Activated CD8-positive, alpha-beta T cell treated with anti-CD3 and anti-CD28 coated beads for 36 hours (primary cell): ENCODE results near the gene ATP10A. TPM values are rescaled to one million over a fixed set of nuclear protein-coding genes. Genes with fewer than 3 reads are reported as not detected.

ENCODE experiments used
- ATAC-seq: fragments of 200-7000 bp; cut with Tn5 transposase; one replicate; pipeline ENCODE4 v1.10.0; 2021; ENCODE audit warnings: mild to moderate bottlenecking, moderate library complexity
- CTCF ChIA-PET: fragments of 350-600 bp; sonication (Branson Sonifier 250); formaldehyde crosslinking; loops from one replicate; lab custom pipeline; 2021; ENCODE audit warnings: antibody characterized with exemption; lab: Charles Lee
- POLR2A ChIA-PET: fragments of 350-600 bp; sonication (Branson Sonifier 250); formaldehyde crosslinking; loops from one replicate; lab custom pipeline; 2021; ENCODE audit warnings: antibody characterized with exemption; lab: Charles Lee
- DNase-seq: peaks from one replicate; pipeline ENCODE4 v3.0.0-alpha.2; 2020
- H3K27ac Mint-ChIP-seq: one replicate; pipeline ENCODE4 v1.8.0; 2021; ENCODE audit warnings: mild to moderate bottlenecking, mixed read lengths
- H3K27me3 Mint-ChIP-seq: one replicate; pipeline ENCODE4 v1.8.0; 2021; ENCODE audit warnings: mixed read lengths
- H3K36me3 Mint-ChIP-seq: one replicate; pipeline ENCODE4 v1.8.0; 2021; ENCODE audit warnings: low read depth, mixed read lengths
- H3K4me1 Mint-ChIP-seq: one replicate; pipeline ENCODE4 v1.8.0; 2021; ENCODE audit warnings: low read depth, mixed read lengths
- H3K4me3 Mint-ChIP-seq: one replicate; pipeline ENCODE4 v1.8.0; 2021; ENCODE audit warnings: mild to moderate bottlenecking, moderate library complexity, mixed read lengths
- H3K9me3 Mint-ChIP-seq: one replicate; pipeline ENCODE4 v1.8.0; 2021; ENCODE audit warnings: mixed read lengths
- CTCF ChIP-seq: fragments of 200-600 bp; IDR thresholded peaks from one replicate; pipeline ENCODE4 v1.8.0; 2022; ENCODE audit warnings: antibody characterized with exemption, mild to moderate bottlenecking
- intact Hi-C: fragments of 100-400 bp; cut with micrococcal nuclease; formaldehyde crosslinking; loops from one replicate; pipeline ENCODE4 v1.10.0; 2022
- total RNA-seq, 2 experiments: library from RNA; stranded (reverse); gene quantifications; one replicate each; pipeline ENCODE4 v1.2.3, GENCODE V29; 2021

ATP10A gene
- total RNA-seq, 2 experiments from 2014 or later, result 17.8 to 21.0 TPM

GRCh38 chr15:25785641-25786025, 77.5 kb downstream of the ATP10A start:
- CTCF ChIA-PET, result interaction anchor here (1.2 kb wide), 1 partner anchor 148 kb away, joined by 5 read pairs; no protein-coding TSS in a partner anchor
- POLR2A ChIA-PET, result no interaction called here
- Mint-ChIP-seq H3K36me3 (no peaks in the 10 kb centered on the region), H3K4me1 (peaks cover 47% of the 10 kb centered on the region), H3K27ac (peak overlapping the region; percentile 16), H3K27me3 (no peaks in the 10 kb centered on the region), H3K4me3 (no peak overlapping the region), H3K9me3 (no peaks in the 10 kb centered on the region)
- DNase-seq (no peak), ATAC-seq (no peak)
- TF ChIP-seq CTCF, result no peak
- intact Hi-C loops, result loop anchor here (5.0 kb wide), 2 partner anchors 48 to 147 kb away; no protein-coding TSS in a partner anchor

- CTCF ChIA-PET, result interaction anchor here (1.2 to 2.4 kb wide), 3 partner anchors 75 to 149 kb away, joined by 5 to 15 read pairs (median 5); no protein-coding TSS in a partner anchor
- Mint-ChIP-seq H3K4me3 (no peak overlapping the region), H3K27ac (peak overlapping the region; percentile 16), H3K27me3 (no peaks in the 10 kb centered on the region), H3K36me3 (no peaks in the 10 kb centered on the region), H3K9me3 (no peaks in the 10 kb centered on the region), H3K4me1 (peaks cover 41% of the 10 kb centered on the region)
- intact Hi-C loops, result loop anchor here (5.0 kb wide), 2 partner anchors 48 to 147 kb away; no protein-coding TSS in a partner anchor
- ATAC-seq, result no peak
- no peak for TF ChIP-seq CTCF
- DNase-seq, result no peak
- POLR2A ChIA-PET, result interaction anchor here (0.6 kb wide), 1 partner anchor 486 kb away, joined by 3 read pairs; no protein-coding TSS in a partner anchor
Measured at GRCh38 chr15:25784876-25785640, 78.1 kb downstream of the ATP10A start.

- DNase-seq, result peak; percentile 55
- Mint-ChIP-seq H3K27ac (peak overlapping the region; percentile 74), H3K36me3 (peaks cover 5% of the 10 kb centered on the region), H3K4me3 (no peak overlapping the region), H3K9me3 (no peaks in the 10 kb centered on the region), H3K4me1 (peaks cover 37% of the 10 kb centered on the region), H3K27me3 (no peaks in the 10 kb centered on the region)
- CTCF ChIA-PET, result interaction anchor here (0.7 to 2.8 kb wide), 22 partner anchors 11 to 160 kb away, joined by 3 to 19 read pairs (median 3); no protein-coding TSS in a partner anchor
- ATAC-seq, result peak; percentile 43
- TF ChIP-seq CTCF, result peak; percentile 41
- POLR2A ChIA-PET, result interaction anchor here (0.6 to 1.0 kb wide), 2 partner anchors 58 to 487 kb away, joined by 3 read pairs; no protein-coding TSS in a partner anchor
- intact Hi-C loops, result no loop called here
Measured at GRCh38 chr15:25783607-25784540, 79.3 kb downstream of the ATP10A start.

GRCh38 chr15:25783134-25783533, 80.0 kb downstream of the ATP10A start:
- no peak overlapping the region for H3K27ac Mint-ChIP-seq
- no peaks in the 10 kb centered on the region for H3K9me3 Mint-ChIP-seq
- no peak overlapping the region for H3K4me3 Mint-ChIP-seq
- no peak for ATAC-seq
- no peak for DNase-seq
- intact Hi-C loops, result no loop called here
- POLR2A ChIA-PET, result interaction anchor here (1.0 kb wide), 1 partner anchor 59 kb away, joined by 3 read pairs; no protein-coding TSS in a partner anchor
- H3K4me1 Mint-ChIP-seq, result peaks cover 36% of the 10 kb centered on the region
- no peak for TF ChIP-seq CTCF
- peaks cover 8% of the 10 kb centered on the region for H3K36me3 Mint-ChIP-seq
- CTCF ChIA-PET, result interaction anchor here (0.7 to 2.8 kb wide), 16 partner anchors 12 to 160 kb away, joined by 3 to 19 read pairs (median 4); no protein-coding TSS in a partner anchor
- no peaks in the 10 kb centered on the region for H3K27me3 Mint-ChIP-seq
